ENCODE measurements around the gene C5orf52. TPM values are rescaled to one million over a fixed set of nuclear protein-coding genes. Genes with fewer than 3 reads are reported as not detected.
"Not testable (repeated sequence)": the region's sequence is repeated elsewhere in the genome, so short reads cannot be mapped to it uniquely, and the experiment has no call there.

Gene C5orf52
- total and polyA plus RNA-seq, 3 experiments from 2014 or later, result not detected

DNA sequence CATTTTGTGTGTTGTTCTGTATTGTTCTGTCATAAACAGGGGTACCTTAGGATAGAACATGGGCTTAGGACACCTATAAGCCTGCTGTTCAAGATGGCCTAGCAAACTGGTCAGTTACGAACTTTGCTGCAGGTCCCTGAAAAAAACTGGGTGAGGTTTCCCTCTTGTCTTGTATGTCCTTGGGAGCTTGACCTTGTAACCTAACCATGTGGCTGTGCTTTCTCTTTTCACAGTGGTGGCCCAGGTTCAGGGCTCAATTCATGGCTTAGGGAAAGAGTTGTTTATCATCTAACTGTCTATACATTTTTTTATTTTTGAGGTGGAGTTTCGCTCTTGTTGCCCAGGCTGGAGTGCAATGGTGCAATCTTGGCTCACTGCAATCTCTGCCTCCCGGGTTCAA lies 24.8 kb downstream of the C5orf52 start:
- H3K4me3 ChIP-seq (ENCODE audit: low read length); H3K36me3 Mint-ChIP-seq; CTCF ChIA-PET; H3K4me1 Mint-ChIP-seq; H3K27ac Mint-ChIP-seq; H3K27me3 ChIP-seq (ENCODE audit: insufficient read depth, low read length, poor library complexity, severe bottlenecking); H3K4me3 Mint-ChIP-seq; H3K9me3 ChIP-seq (ENCODE audit: low read length); DNase-seq; H3K27ac ChIP-seq (ENCODE audit: low read depth, low read length); H3K36me3 ChIP-seq (ENCODE audit: insufficient read depth, low read length); POLR2A ChIA-PET; H3K4me1 ChIP-seq (ENCODE audit: insufficient read depth, low read length): not testable (repeated sequence)
- peaks cover 3 to 14% (median 5%) of the 10 kb centered on the region in 5 donors for H3K9me3 Mint-ChIP-seq
- peaks cover 4 to 13% of the 10 kb centered on the region in 2 donors for H3K27me3 Mint-ChIP-seq

DNA sequence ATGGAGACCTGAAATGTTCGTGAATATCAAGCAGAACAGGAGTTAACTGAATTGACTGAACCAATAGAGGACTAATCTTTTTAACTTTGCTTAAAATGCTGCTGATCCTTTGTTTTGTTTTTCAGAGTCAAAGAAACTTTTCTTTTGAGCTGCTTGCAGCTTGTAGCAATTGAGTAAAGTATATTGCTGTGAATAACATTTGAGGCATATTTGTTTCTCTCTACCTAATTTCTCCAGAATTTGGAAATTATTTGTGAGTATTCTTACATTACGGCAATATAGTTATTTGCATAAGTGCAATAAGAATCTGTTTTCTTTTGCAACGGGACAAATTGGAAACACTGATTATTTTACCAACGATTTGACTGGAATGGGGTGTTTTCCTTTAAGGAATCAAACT lies 27.3 kb downstream of the C5orf52 start:
- H3K9me3 Mint-ChIP-seq, result peaks cover 5 to 14% (median 7%) of the 10 kb centered on the region in 5 donors
- H3K4me1 Mint-ChIP-seq; H3K36me3 Mint-ChIP-seq; DNase-seq; POLR2A ChIA-PET; H3K27me3 Mint-ChIP-seq; H3K9me3 ChIP-seq (ENCODE audit: low read length); H3K36me3 ChIP-seq (ENCODE audit: insufficient read depth, low read length); H3K27ac Mint-ChIP-seq; H3K27ac ChIP-seq (ENCODE audit: low read depth, low read length); H3K4me1 ChIP-seq (ENCODE audit: insufficient read depth, low read length); CTCF ChIA-PET; H3K4me3 Mint-ChIP-seq; H3K4me3 ChIP-seq (ENCODE audit: low read length); H3K27me3 ChIP-seq (ENCODE audit: insufficient read depth, low read length, poor library complexity, severe bottlenecking): not testable (repeated sequence)

DNA sequence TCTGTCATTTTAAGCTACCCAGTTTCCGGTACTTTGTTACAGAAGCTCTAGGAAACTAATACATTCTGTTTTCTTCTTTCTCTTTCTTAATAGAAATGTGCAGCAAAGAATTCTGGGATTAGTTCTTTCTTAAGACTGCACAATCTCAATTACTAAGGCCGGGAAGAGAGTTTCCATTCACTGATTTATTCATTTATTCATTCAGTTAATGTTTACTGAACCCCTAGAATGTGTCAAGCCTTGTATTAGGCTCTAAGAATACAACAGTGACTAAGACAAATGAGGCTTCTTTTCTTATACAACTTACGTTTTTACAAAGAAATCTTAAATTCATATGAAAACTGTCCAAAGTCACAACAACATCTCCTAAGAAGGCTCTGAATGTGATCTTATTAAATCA lies 32.4 kb downstream of the C5orf52 start:
- H3K4me1 ChIP-seq (ENCODE audit: insufficient read depth, low read length), result no peaks in the 10 kb centered on the region
- H3K9me3 ChIP-seq (ENCODE audit: low read length), result no peaks in the 10 kb centered on the region
- no peak overlapping the region for H3K4me3 ChIP-seq (ENCODE audit: low read length)
- H3K36me3 ChIP-seq (ENCODE audit: insufficient read depth, low read length), result no peaks in the 10 kb centered on the region
- H3K4me1 Mint-ChIP-seq, result no peaks in the 10 kb centered on the region
- no peak overlapping the region for H3K4me3 Mint-ChIP-seq
- H3K27ac Mint-ChIP-seq, result no peak overlapping the region
- no peaks in the 10 kb centered on the region for H3K27me3 ChIP-seq (ENCODE audit: insufficient read depth, low read length, poor library complexity, severe bottlenecking)
- peaks cover under 1 to 6% (median 3%) of the 10 kb centered on the region in 5 donors for H3K9me3 Mint-ChIP-seq
- DNase-seq, result no peak
- H3K27ac ChIP-seq (ENCODE audit: low read depth, low read length), result no peak overlapping the region
- H3K36me3 Mint-ChIP-seq, result peaks cover 0 to 2% (median 0%) of the 10 kb centered on the region in 3 donors
- peaks cover 7 to 11% of the 10 kb centered on the region in 2 donors for H3K27me3 Mint-ChIP-seq
- POLR2A ChIA-PET, result no interaction called here
- CTCF ChIA-PET, result no interaction called here

DNA sequence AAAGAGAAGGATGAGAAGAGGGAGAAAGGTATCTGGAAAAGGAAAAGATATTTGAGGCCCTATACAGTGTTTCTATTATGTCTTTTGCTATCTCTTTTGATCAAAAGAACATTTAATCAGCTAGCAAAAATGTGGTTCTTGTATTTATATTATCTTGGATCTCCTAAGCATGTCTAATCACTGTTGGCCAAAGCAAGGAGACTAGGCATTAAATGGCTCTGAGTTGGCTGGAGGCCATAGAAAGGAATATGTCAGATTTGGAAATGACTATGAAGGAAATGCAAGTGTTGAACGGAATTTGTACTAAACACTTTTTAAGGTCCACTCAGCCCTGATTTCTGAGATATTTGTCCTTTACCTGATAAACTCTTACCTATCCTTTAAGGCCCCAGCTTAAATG lies 37.5 kb downstream of the C5orf52 start:
- Histone ChIP-seq H3K4me3 (ENCODE audit: low read length) (no peak overlapping the region), H3K4me1 (ENCODE audit: insufficient read depth, low read length) (no peaks in the 10 kb centered on the region), H3K27ac (ENCODE audit: low read depth, low read length) (no peak overlapping the region), H3K9me3 (ENCODE audit: low read length) (no peaks in the 10 kb centered on the region), H3K27me3 (ENCODE audit: insufficient read depth, low read length, poor library complexity, severe bottlenecking) (no peaks in the 10 kb centered on the region), H3K36me3 (ENCODE audit: insufficient read depth, low read length) (no peaks in the 10 kb centered on the region)
- Mint-ChIP-seq H3K4me3 (no peak overlapping the region), H3K27me3 (peaks cover 7 to 14% of the 10 kb centered on the region in 2 donors), H3K4me1 (no peaks in the 10 kb centered on the region), H3K27ac (no peak overlapping the region), H3K9me3 (no peaks in the 10 kb centered on the region), H3K36me3 (no peaks in the 10 kb centered on the region)
- CTCF ChIA-PET, result interaction anchor here (1.7 kb wide), 1 partner anchor 9 kb away, joined by 9 read pairs; no protein-coding TSS in a partner anchor
- no peak for DNase-seq
- POLR2A ChIA-PET, result interaction anchor here (0.5 kb wide), 1 partner anchor 141 kb away, joined by 3 read pairs; no protein-coding TSS in a partner anchor

DNA sequence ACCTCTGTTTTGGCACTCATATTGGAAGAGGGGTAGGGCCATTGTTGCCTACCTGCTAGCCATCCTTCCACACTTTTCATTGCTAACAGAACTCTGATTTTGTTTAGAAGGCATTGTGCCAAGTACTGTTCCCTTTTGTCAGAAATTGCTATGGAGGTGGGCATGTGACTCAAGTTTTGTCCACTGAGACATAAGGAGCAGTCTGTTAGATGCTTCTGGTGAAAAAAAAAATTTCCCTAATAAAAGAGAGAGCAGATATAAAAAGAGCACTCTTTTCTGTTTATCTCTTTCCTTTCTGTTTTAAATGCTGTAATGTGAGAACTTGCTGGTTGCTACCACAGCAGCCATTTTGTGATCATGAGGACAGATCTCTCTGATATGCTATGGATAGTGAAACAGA lies 38.0 kb downstream of the C5orf52 start:
- H3K4me1 ChIP-seq (ENCODE audit: insufficient read depth, low read length), result no peaks in the 10 kb centered on the region
- H3K4me1 Mint-ChIP-seq, result no peaks in the 10 kb centered on the region
- H3K9me3 Mint-ChIP-seq, result no peaks in the 10 kb centered on the region
- ChIA-PET POLR2A (no interaction called here), CTCF (interaction anchor here (1.7 kb wide), 1 partner anchor 9 kb away, joined by 9 read pairs; no protein-coding TSS in a partner anchor)
- no peaks in the 10 kb centered on the region for H3K9me3 ChIP-seq (ENCODE audit: low read length)
- no peak overlapping the region for H3K27ac ChIP-seq (ENCODE audit: low read depth, low read length)
- H3K36me3 Mint-ChIP-seq, result no peaks in the 10 kb centered on the region
- no peak overlapping the region for H3K4me3 ChIP-seq (ENCODE audit: low read length)
- no peak overlapping the region for H3K4me3 Mint-ChIP-seq
- no peaks in the 10 kb centered on the region for H3K36me3 ChIP-seq (ENCODE audit: insufficient read depth, low read length)
- no peak overlapping the region for H3K27ac Mint-ChIP-seq
- DNase-seq, result no peak
- peaks cover 7 to 14% of the 10 kb centered on the region in 2 donors for H3K27me3 Mint-ChIP-seq
- no peaks in the 10 kb centered on the region for H3K27me3 ChIP-seq (ENCODE audit: insufficient read depth, low read length, poor library complexity, severe bottlenecking)

DNA sequence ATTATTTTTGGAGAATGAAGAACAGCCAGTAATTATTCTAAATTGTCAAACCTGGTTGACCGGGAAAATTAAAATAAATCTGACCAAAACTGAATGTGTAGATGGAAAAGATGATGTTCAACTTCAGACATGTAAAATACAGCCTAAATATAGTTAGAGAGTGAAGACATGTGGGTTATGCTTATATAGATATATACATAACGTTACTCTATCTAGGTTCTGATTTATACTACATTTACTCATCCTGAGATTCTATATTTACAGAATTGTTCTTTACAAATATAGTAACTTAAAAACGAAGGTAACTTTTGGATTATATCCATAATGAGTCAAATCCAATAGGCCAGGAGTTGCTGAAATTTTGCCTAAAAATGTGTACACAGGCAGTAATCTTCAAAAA lies 39.1 kb downstream of the C5orf52 start:
- CTCF ChIA-PET, result no interaction called here

DNA sequence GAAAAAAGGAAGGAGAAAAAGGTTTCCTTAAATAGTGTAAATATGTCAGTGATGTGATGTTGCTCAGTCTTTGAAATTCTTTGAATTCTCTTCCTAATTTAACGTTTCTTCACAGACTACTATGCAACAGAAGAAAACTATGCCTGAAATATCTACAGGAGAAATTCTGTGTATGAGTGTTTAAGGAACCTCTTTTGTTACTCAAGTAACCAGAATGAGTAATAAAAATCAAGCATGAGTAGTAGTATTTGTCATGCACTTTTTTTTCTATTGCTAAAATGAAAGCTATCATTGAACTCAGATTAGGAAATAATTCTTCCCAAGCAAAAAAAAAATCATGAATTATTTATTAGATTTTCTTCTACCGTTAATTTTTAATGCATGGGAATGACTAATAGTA lies 39.5 kb downstream of the C5orf52 start:
- Histone ChIP-seq H3K27ac (ENCODE audit: low read depth, low read length) (no peak overlapping the region), H3K27me3 (ENCODE audit: insufficient read depth, low read length, poor library complexity, severe bottlenecking) (no peaks in the 10 kb centered on the region), H3K9me3 (ENCODE audit: low read length) (no peaks in the 10 kb centered on the region), H3K4me1 (ENCODE audit: insufficient read depth, low read length) (no peaks in the 10 kb centered on the region), H3K36me3 (ENCODE audit: insufficient read depth, low read length) (no peaks in the 10 kb centered on the region), H3K4me3 (ENCODE audit: low read length) (no peak overlapping the region)
- Mint-ChIP-seq H3K36me3 (no peaks in the 10 kb centered on the region), H3K4me1 (no peaks in the 10 kb centered on the region), H3K9me3 (no peaks in the 10 kb centered on the region), H3K27ac (no peak overlapping the region), H3K4me3 (no peak overlapping the region), H3K27me3 (peaks cover under 1 to 13% of the 10 kb centered on the region in 2 donors)
- ChIA-PET POLR2A (no interaction called here), CTCF (no interaction called here)
- DNase-seq, result no peak

More for the DNA sequence above, 39.1 kb downstream of the C5orf52 start:
- no peaks in the 10 kb centered on the region for H3K36me3 Mint-ChIP-seq
- DNase-seq, result no peak
- H3K27ac ChIP-seq (ENCODE audit: low read depth, low read length), result no peak overlapping the region
- no peaks in the 10 kb centered on the region for H3K4me1 ChIP-seq (ENCODE audit: insufficient read depth, low read length)
- H3K9me3 ChIP-seq (ENCODE audit: low read length), result no peaks in the 10 kb centered on the region
- H3K4me1 Mint-ChIP-seq, result no peaks in the 10 kb centered on the region
- no peaks in the 10 kb centered on the region for H3K36me3 ChIP-seq (ENCODE audit: insufficient read depth, low read length)
- POLR2A ChIA-PET, result no interaction called here
- peaks cover 2 to 14% of the 10 kb centered on the region in 2 donors for H3K27me3 Mint-ChIP-seq
- no peaks in the 10 kb centered on the region for H3K9me3 Mint-ChIP-seq
- H3K27me3 ChIP-seq (ENCODE audit: insufficient read depth, low read length, poor library complexity, severe bottlenecking), result no peaks in the 10 kb centered on the region
- no peak overlapping the region for H3K4me3 ChIP-seq (ENCODE audit: low read length)
- H3K4me3 Mint-ChIP-seq, result no peak overlapping the region
- H3K27ac Mint-ChIP-seq, result no peak overlapping the region

DNA sequence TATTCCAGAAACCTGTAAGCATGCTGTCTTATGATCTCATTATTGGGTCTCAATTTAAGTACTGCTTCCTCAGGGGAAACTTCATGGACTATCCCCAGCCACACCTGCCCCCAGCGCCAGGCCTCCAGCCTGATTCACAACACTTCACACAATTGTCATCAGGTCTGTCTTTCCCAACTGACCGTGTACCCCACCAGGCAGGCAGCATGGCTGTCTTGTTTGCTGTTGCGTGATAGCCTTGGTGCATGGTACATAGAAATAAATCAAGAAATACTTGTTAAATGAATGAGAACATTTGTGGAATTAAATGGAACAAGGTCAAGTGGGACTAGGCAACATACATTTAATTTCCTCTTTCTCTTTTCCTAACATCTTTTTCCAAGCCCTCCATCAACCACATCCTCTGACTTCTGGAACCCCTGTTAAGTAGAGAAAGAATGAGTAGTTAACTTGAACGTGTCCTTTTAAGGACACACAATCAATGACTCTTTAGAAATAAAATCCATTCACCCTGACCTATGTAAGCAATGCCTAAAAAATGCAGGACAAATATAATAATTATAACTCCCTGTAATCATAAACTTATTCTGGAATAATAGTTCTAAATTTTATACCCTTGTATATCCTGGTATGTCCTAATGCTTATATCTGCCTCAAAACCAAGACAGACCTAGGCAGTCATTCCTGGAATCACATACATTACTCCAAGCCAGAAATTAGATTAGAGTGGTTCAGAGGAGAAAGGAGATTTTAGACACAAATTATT lies 42.7 kb downstream of the C5orf52 start:
- ChIA-PET POLR2A (no interaction called here), CTCF (no interaction called here)
- no peaks in the 10 kb centered on the region for H3K36me3 ChIP-seq (ENCODE audit: insufficient read depth, low read length)
- no peak for DNase-seq
- Mint-ChIP-seq H3K9me3 (no peaks in the 10 kb centered on the region), H3K4me3 (no peak overlapping the region), H3K27me3 (peaks cover 0 to under 1% of the 10 kb centered on the region in 2 donors), H3K27ac (no peak overlapping the region), H3K4me1 (peaks cover 12 to 21% (median 16%) of the 10 kb centered on the region in 3 donors), H3K36me3 (peaks cover 0 to 3% (median 0%) of the 10 kb centered on the region in 3 donors)
- no peak overlapping the region for H3K27ac ChIP-seq (ENCODE audit: low read depth, low read length)
- peaks cover 12% of the 10 kb centered on the region for H3K4me1 ChIP-seq (ENCODE audit: insufficient read depth, low read length)
- H3K9me3 ChIP-seq (ENCODE audit: low read length), result no peaks in the 10 kb centered on the region
- H3K4me3 ChIP-seq (ENCODE audit: low read length), result no peak overlapping the region
- H3K27me3 ChIP-seq (ENCODE audit: insufficient read depth, low read length, poor library complexity, severe bottlenecking), result no peaks in the 10 kb centered on the region
